Endometrium (tissue), 2 donors: ENCODE measurements around the gene PRMT3.
"Not testable (repeated sequence)": the region's sequence is repeated elsewhere in the genome, so short reads cannot be mapped to it uniquely, and the experiment has no call there.

Source experiments
- FAIRE-seq: peaks from 2 replicates; lab custom pipeline; 2012; peaks lifted over from hg19 to GRCh38; lab: Jason Lieb, UNC
- donor health status: control.
- donor health status: control.

PRMT3 gene

GRCh38 chr11:20374741-20375300, 12.7 kb upstream of the PRMT3 start:
- FAIRE-seq: no peak

- no peak for FAIRE-seq
These were observed 11.3 kb upstream of the PRMT3 start for GRCh38 chr11:20376162-20376730.

DNA sequence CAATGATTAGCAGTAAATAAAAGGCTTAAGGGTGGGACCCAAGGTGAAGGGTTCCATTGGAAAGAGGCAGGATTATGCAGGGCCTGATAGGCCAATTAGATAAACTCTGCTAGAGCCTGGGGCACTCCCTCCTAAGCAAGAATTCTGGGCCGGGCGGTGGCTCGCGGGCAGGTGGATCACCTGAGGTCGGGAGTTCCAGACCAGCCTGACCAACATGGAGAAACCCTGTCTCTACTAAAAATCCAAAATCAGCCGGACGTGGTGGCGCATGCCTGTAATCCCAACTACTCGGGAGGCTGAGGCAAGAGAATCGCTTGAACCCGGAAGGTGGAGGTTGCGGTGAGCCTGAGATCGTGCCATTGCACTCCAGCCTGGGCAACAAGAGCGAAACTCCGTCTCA, 1.5 kb upstream of the PRMT3 start:
- not testable (repeated sequence) for FAIRE-seq

GRCh38 chr11:20388096-20389055, 860 bp downstream of the PRMT3 start:
- no peak for FAIRE-seq

DNA sequence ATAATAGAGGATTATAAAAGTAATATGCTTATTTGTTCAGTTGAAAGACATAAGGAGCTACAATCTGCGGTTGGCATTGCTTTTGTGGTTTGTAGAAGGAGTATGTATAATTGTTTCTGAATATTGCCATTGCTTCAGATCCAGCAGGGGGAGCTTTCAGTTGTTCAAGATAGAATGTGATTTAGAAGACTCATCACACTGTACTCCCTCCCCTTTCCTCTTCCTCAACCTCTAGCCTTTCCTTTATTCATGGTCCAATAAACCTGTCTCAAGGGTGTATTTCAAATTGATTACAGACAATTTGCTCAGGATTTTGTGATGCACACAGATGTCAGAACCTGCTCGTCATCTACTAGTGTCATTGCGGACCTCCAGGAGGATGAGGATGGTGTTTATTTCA, 9.8 kb downstream of the PRMT3 start:
- no peak for FAIRE-seq

DNA sequence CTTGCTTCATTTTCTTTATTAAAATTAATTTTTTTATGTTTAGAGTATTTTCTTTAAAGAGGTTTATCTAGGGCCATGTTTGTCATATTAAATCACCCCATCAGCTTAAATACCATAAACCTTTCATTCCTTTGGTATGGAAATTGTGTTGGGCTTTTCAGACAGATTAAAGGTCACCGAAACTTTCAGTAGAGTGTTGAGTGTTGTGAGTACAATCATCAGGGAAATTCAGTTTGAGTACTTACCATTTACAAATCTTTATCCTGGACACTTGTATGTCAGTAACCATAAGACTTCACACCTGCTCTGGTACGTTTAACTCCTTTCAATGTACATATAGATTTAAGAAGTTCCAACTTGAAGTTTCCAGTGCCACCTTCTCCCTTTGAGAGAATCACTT, 12.0 kb downstream of the PRMT3 start:
- no peak for FAIRE-seq

- FAIRE-seq: no peak
These were observed 15.5 kb downstream of the PRMT3 start for GRCh38 chr11:20403059-20403458.

GRCh38 chr11:20406484-20406883, 19.0 kb downstream of the PRMT3 start:
- FAIRE-seq: no peak

DNA sequence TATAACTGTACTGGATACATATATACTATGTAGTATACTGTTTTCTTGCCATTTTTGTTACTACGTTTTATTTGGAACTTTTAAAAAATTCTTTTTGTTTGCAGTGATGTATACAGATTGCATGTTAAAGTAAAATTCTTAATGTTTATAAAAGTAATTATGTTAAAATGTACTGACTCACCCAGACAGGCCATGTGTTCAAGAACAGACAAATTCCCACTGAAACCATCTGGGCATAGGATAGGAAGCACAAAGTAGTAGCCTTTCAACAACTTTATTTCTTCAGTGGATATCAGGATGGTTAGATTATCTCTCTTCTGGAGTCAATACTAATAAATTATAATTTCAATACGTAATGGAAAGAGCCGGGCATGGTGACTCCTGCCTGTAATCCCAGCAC, 19.8 kb downstream of the PRMT3 start:
- no peak for FAIRE-seq

GRCh38 chr11:20415432-20415831, 27.9 kb downstream of the PRMT3 start:
- FAIRE-seq: no peak

DNA sequence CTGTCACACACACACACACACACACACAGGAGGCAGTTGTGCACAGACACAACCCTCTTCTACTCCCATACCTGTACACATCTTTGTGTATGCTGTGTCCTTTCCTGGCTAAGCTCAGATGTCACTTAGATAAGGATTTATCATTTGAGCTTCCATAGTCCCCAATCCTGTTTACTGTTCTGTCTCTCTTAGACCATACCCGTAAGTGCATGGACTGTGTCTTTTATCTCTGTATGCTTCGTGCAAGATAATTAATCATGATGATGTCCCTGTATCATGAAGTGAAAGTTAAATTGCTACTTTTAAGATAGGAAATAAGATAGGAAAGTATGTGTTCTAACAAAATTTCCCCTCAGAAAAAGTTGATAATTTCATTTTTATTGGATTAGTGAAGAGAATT, 30.3 kb downstream of the PRMT3 start:
- no peak for FAIRE-seq

GRCh38 chr11:20421946-20422345, 34.4 kb downstream of the PRMT3 start:
- FAIRE-seq: no peak

GRCh38 chr11:20429216-20429615, 41.7 kb downstream of the PRMT3 start:
- no peak for FAIRE-seq

DNA sequence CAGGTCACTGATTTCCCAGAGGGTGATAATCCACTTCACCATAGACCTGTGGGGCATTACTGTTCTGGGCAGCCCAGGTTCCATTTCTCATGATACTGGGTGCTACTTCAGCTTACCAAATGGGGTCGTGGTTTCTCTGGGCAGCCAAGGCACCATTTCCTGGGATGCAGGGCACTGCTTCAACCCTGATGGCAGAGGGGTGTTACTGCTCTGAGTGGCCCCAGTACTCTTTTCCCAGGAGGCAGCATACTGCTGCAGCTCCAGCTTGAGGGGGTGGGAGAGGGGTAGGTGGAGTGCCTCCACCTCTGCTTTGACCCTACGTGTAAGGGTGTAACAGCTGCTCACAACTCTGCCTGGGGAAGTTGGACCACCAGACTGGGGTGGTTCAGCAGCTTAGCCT, 51.1 kb downstream of the PRMT3 start:
- no peak for FAIRE-seq

- FAIRE-seq: no peak
These were observed 56.1 kb downstream of the PRMT3 start for GRCh38 chr11:20443596-20443995.

DNA sequence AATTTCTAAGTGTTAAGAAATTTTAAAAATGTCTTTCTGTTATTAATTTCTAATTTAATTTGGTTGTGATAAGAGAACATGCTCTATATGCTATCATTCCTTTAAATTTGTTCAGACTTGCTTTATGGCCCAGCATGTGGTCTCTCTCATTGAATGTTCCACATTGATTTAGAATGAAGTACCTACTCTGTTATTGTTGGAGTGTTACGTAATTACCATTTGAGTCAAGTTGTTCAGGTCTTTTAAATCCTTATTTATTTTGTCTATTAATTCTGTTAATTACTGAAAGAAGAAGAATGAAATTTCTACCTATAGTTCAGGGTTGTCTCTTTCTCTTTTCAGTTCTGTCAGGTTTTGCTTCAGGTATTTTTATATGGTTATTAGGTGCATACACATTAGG, 57.0 kb downstream of the PRMT3 start:
- no peak for FAIRE-seq

GRCh38 chr11:20448834-20449233, 61.3 kb downstream of the PRMT3 start:
- FAIRE-seq: no peak

GRCh38 chr11:20450829-20451228, 63.3 kb downstream of the PRMT3 start:
- no peak for FAIRE-seq

DNA sequence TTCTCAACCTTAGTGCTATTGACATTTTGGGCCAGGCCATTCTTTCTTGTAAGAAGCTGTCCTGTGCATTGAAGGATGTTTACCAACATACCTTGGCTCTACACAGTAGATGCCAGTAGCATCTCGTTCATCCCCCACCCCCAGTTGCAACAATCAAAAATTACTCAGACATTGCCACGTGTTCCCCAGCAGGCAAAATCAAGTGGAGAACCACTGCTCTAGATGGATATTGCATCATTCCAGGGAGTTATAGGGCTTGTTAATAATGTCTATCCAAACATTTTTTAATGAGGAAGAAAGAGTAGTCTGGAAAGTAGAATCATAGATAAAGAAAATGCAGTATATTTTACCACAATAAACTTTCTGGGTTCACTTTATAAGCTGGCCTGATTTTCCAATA, 64.1 kb downstream of the PRMT3 start:
- FAIRE-seq: no peak

GRCh38 chr11:20452585-20452984, 65.1 kb downstream of the PRMT3 start:
- no peak for FAIRE-seq

GRCh38 chr11:20453657-20454316, 66.3 kb downstream of the PRMT3 start:
- no peak for FAIRE-seq

DNA sequence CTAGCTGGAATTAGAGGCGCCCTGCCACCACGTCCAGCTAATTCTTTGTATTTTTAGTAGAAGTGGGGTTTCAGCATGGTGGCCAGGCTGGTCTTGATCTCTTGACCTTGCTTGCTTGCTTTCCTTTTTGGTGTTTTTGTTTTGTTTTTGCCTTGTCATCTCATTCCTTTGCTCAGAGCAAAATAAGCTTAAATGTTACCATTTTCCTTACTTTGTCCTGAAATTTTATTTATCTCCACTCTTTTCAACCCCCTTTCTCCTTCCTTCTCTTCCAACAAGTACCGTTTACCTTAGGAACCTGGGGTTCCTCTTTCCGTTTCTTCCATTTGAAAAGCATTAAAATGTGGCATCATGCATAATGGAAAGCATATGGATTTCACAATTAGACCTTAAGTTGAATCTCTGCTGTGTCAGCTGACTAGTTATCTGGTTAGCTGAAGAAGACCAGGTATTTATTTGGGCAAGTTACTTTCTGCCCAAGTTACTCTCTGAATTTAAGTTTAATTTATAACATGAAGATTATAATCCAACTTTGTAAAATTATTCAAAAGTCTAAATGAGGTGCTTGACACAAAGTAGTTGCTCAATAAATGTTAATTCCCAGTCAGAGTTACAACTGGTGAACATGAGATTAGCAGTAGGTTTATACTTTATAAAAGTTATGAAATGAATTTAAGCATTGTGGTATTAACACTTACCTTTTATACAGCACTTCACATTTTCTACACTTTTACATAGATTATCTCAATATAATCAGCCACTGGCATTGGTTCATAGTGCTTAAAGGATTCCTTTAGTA, 69.7 kb downstream of the PRMT3 start:
- no peak for FAIRE-seq
